ENCODE data around the gene UBE2N. TPM values are rescaled to one million over a fixed set of nuclear protein-coding genes. Genes with fewer than 3 reads are reported as not detected.

The UBE2N gene
- total RNA-seq, 2 experiments from 2014 or later = 177 TPM

GRCh38 chr12:93365616-93366405, 75.9 kb downstream of the UBE2N start:
- no peaks in the 10 kb centered on the region for H3K27me3 Mint-ChIP-seq
- POLR2A ChIA-PET = no interaction called here

GRCh38 chr12:93363841-93364297, 77.9 kb downstream of the UBE2N start:
- H3K9me3 Mint-ChIP-seq = no peaks in the 10 kb centered on the region
- CTCF ChIA-PET = no interaction called here
- H3K4me3 Mint-ChIP-seq = no peak overlapping the region
- intact Hi-C loops (cut with micrococcal nuclease) = no loop called here
- H3K36me3 Mint-ChIP-seq = no peaks in the 10 kb centered on the region
- DNase-seq = no peak
- H3K4me1 Mint-ChIP-seq (ENCODE audit: low read depth) = peaks cover 8% of the 10 kb centered on the region
- no peaks in the 10 kb centered on the region for H3K27me3 Mint-ChIP-seq
- POLR2A ChIA-PET = no interaction called here
- no peak overlapping the region for H3K27ac Mint-ChIP-seq

More at GRCh38 chr12:93365616-93366405, 75.9 kb downstream of the UBE2N start:
- intact Hi-C loops (cut with micrococcal nuclease) = no loop called here
- Mint-ChIP-seq H3K4me3 (no peak overlapping the region), H3K9me3 (no peaks in the 10 kb centered on the region), H3K4me1 (ENCODE audit: low read depth) (peaks cover 8% of the 10 kb centered on the region), H3K36me3 (no peaks in the 10 kb centered on the region), H3K27ac (no peak overlapping the region)
- DNase-seq = no peak
- CTCF ChIA-PET = no interaction called here

- POLR2A ChIA-PET = no interaction called here
- Mint-ChIP-seq H3K9me3 (no peaks in the 10 kb centered on the region), H3K27ac (no peak overlapping the region), H3K27me3 (no peaks in the 10 kb centered on the region), H3K36me3 (no peaks in the 10 kb centered on the region), H3K4me3 (no peak overlapping the region), H3K4me1 (ENCODE audit: low read depth) (peaks cover 8% of the 10 kb centered on the region)
- intact Hi-C loops (cut with micrococcal nuclease) = no loop called here
- no peak for DNase-seq
- CTCF ChIA-PET = no interaction called here
Measured at GRCh38 chr12:93361151-93361919, 80.4 kb downstream of the UBE2N start.

- Mint-ChIP-seq H3K36me3 (no peaks in the 10 kb centered on the region), H3K4me3 (no peak overlapping the region), H3K27ac (no peak overlapping the region), H3K27me3 (no peaks in the 10 kb centered on the region), H3K9me3 (no peaks in the 10 kb centered on the region), H3K4me1 (ENCODE audit: low read depth) (peaks cover 8% of the 10 kb centered on the region)
- CTCF ChIA-PET = no interaction called here
- intact Hi-C loops (cut with micrococcal nuclease) = no loop called here
- POLR2A ChIA-PET = no interaction called here
- DNase-seq = no peak
Measured at GRCh38 chr12:93360688-93361087, 81.1 kb downstream of the UBE2N start.

GRCh38 chr12:93358821-93359220, 82.9 kb downstream of the UBE2N start:
- POLR2A ChIA-PET = no interaction called here
- intact Hi-C loops (cut with micrococcal nuclease) = no loop called here
- no peaks in the 10 kb centered on the region for H3K36me3 Mint-ChIP-seq
- H3K4me3 Mint-ChIP-seq = no peak overlapping the region
- H3K9me3 Mint-ChIP-seq = no peaks in the 10 kb centered on the region
- CTCF ChIA-PET = no interaction called here
- H3K27me3 Mint-ChIP-seq = no peaks in the 10 kb centered on the region
- no peak for DNase-seq
- H3K27ac Mint-ChIP-seq = no peak overlapping the region
- H3K4me1 Mint-ChIP-seq (ENCODE audit: low read depth) = peaks cover 2% of the 10 kb centered on the region

GRCh38 chr12:93358058-93358457, 83.7 kb downstream of the UBE2N start:
- Mint-ChIP-seq H3K27ac (no peak overlapping the region), H3K4me1 (ENCODE audit: low read depth) (no peaks in the 10 kb centered on the region), H3K9me3 (no peaks in the 10 kb centered on the region), H3K36me3 (no peaks in the 10 kb centered on the region), H3K27me3 (no peaks in the 10 kb centered on the region), H3K4me3 (no peak overlapping the region)
- ChIA-PET CTCF (no interaction called here), POLR2A (no interaction called here)
- intact Hi-C loops (cut with micrococcal nuclease) = no loop called here
- DNase-seq = no peak

- no peaks in the 10 kb centered on the region for H3K4me1 Mint-ChIP-seq (ENCODE audit: low read depth)
- H3K36me3 Mint-ChIP-seq = no peaks in the 10 kb centered on the region
- H3K4me3 Mint-ChIP-seq = no peak overlapping the region
- CTCF ChIA-PET = no interaction called here
- no peaks in the 10 kb centered on the region for H3K9me3 Mint-ChIP-seq
- no peak for DNase-seq
- H3K27ac Mint-ChIP-seq = no peak overlapping the region
- intact Hi-C loops (cut with micrococcal nuclease) = no loop called here
- POLR2A ChIA-PET = no interaction called here
- no peaks in the 10 kb centered on the region for H3K27me3 Mint-ChIP-seq
Measured at GRCh38 chr12:93356214-93356613, 85.5 kb downstream of the UBE2N start.

Other genes with a start within 250 kb of the UBE2N start
- gene NUDT4, start 64.0 kb downstream of the UBE2N start, total RNA-seq = 10 to 100 TPM; 58.2 TPM
- gene MRPL42, start 25.6 kb upstream of the UBE2N start, total RNA-seq = 10 to 100 TPM; 65.0 to 67.6 TPM
- gene SOCS2, start 130.7 kb upstream of the UBE2N start, total RNA-seq = 10 to 100 TPM; 22.9 to 23.1 TPM
- 10 to 100 TPM in 1 of 2 experiments, 1 to 10 TPM in 1; 8.9 to 10.4 TPM for gene CRADD, start 235.4 kb upstream of the UBE2N start, total RNA-seq